H9 (cell line): ENCODE data around the gene ANKZF1. TPM values are rescaled to one million over a fixed set of nuclear protein-coding genes. Genes with fewer than 3 reads are reported as not detected.

Source experiments
- DNase-seq: peaks from one replicate; pipeline ENCODE4 v3.0.0-alpha.2; 2017
- H2AFZ ChIP-seq: one replicate; pipeline ENCODE4 v1.6.1; 2013; ENCODE audit warnings: mild to moderate bottlenecking, low read length, control low read depth, moderate library complexity
- H2AK5ac ChIP-seq: 2 replicates; pipeline ENCODE4 v1.6.1; 2013; ENCODE audit warnings: low read length, control low read depth, mixed read lengths; ENCODE audit not compliant: insufficient read length
- H2BK120ac ChIP-seq: one replicate; pipeline ENCODE4 v1.6.1; 2013; ENCODE audit warnings: low read depth, mild to moderate bottlenecking, low read length, control low read depth, inconsistent platforms; ENCODE audit not compliant: poor library complexity, severe bottlenecking
- H2BK12ac ChIP-seq: 2 replicates; pipeline ENCODE4 v1.6.1; 2013; ENCODE audit warnings: low read length, control low read depth, mixed read lengths, low read depth; ENCODE audit not compliant: insufficient read length
- H2BK15ac ChIP-seq: 2 replicates; pipeline ENCODE4 v1.6.1; 2013; ENCODE audit warnings: low read depth, low read length, control low read depth
- H2BK20ac ChIP-seq: one replicate; pipeline ENCODE4 v1.6.1; 2013; ENCODE audit warnings: low read depth, mild to moderate bottlenecking, low read length, control low read depth, inconsistent platforms; ENCODE audit not compliant: poor library complexity, severe bottlenecking
- H2BK5ac ChIP-seq: 2 replicates; pipeline ENCODE4 v1.6.1; 2013; ENCODE audit warnings: low read length, control low read depth, mixed read lengths; ENCODE audit not compliant: insufficient read length
- H3K14ac ChIP-seq: 2 replicates; pipeline ENCODE4 v1.6.1; 2013; ENCODE audit warnings: low read length, control low read depth; ENCODE audit not compliant: insufficient read depth
- H3K18ac ChIP-seq: 2 replicates; pipeline ENCODE4 v1.6.1; 2013; ENCODE audit warnings: low read depth, mild to moderate bottlenecking, mixed read lengths, low read length, control low read depth; ENCODE audit not compliant: insufficient read length
- H3K23ac ChIP-seq: 2 replicates; pipeline ENCODE4 v1.6.1; 2013; ENCODE audit warnings: low read length, control low read depth, mixed read lengths, low read depth; ENCODE audit not compliant: insufficient read length
- H3K23me2 ChIP-seq: 2 replicates; pipeline ENCODE4 v1.6.1; 2013; ENCODE audit warnings: low read depth, mild to moderate bottlenecking, mixed read lengths, low read length, control low read depth; ENCODE audit not compliant: insufficient read length, poor library complexity, severe bottlenecking
- H3K27ac ChIP-seq: 2 replicates; pipeline ENCODE4 v1.5.1; 2013; ENCODE audit warnings: low read length, control low read depth, mixed read lengths, low read depth; ENCODE audit not compliant: insufficient read length
- H3K27me3 ChIP-seq: 2 replicates; pipeline ENCODE4 v1.6.1; 2013; ENCODE audit warnings: low read length, control low read depth, inconsistent platforms; ENCODE audit not compliant: insufficient read depth
- H3K4ac ChIP-seq: 2 replicates; pipeline ENCODE4 v1.6.1; 2013; ENCODE audit warnings: low read depth, mild to moderate bottlenecking, control low read depth, inconsistent platforms, low read length, moderate library complexity
- H3K4me1 ChIP-seq: 2 replicates; pipeline ENCODE4 v1.6.1; 2013; ENCODE audit warnings: low read length, control low read depth, inconsistent platforms; ENCODE audit not compliant: insufficient read depth
- H3K4me2 ChIP-seq: 2 replicates; pipeline ENCODE4 v1.6.1; 2013; ENCODE audit warnings: low read length, control low read depth, mixed read lengths; ENCODE audit not compliant: insufficient read length, insufficient read depth
- H3K56ac ChIP-seq: 2 replicates; pipeline ENCODE4 v1.6.1; 2013; ENCODE audit warnings: low read depth, mild to moderate bottlenecking, mixed read lengths, low read length, control low read depth; ENCODE audit not compliant: insufficient read length
- H3K79me1 ChIP-seq: 2 replicates; pipeline ENCODE4 v1.6.1; 2013; ENCODE audit warnings: low read depth, mild to moderate bottlenecking, moderate library complexity, low read length, control low read depth, inconsistent platforms; ENCODE audit not compliant: insufficient read depth, poor library complexity, severe bottlenecking
- H3K79me2 ChIP-seq: 2 replicates; pipeline ENCODE4 v1.6.1; 2013; ENCODE audit warnings: low read length, control low read depth, inconsistent platforms; ENCODE audit not compliant: insufficient read depth
- H3K9ac ChIP-seq: 2 replicates; pipeline ENCODE4 v1.6.1; 2013; ENCODE audit warnings: low read length, control low read depth, mixed read lengths; ENCODE audit not compliant: insufficient read length; ENCODE audit errors: extremely low read depth
- H3K9me3 ChIP-seq: one replicate; pipeline ENCODE4 v1.6.1; 2013; ENCODE audit warnings: low read depth, low read length, inconsistent platforms; ENCODE audit not compliant: control insufficient read depth
- H3T11ph ChIP-seq: one replicate; pipeline ENCODE4 v1.6.1; 2013; ENCODE audit warnings: mild to moderate bottlenecking, low read length, control low read depth, inconsistent platforms
- H4K20me1 ChIP-seq: one replicate; pipeline ENCODE4 v1.6.1; 2013; ENCODE audit not compliant: control insufficient read depth, insufficient read length, insufficient read depth
- H4K5ac ChIP-seq: 2 replicates; pipeline ENCODE4 v1.6.1; 2013; ENCODE audit warnings: low read depth, mild to moderate bottlenecking, mixed read lengths, low read length, control low read depth; ENCODE audit not compliant: insufficient read length
- H4K8ac ChIP-seq: replicated peaks from 2 replicates; pipeline ENCODE4 v1.6.1; 2013; ENCODE audit warnings: low read length, control low read depth, mixed read lengths, low read depth; ENCODE audit not compliant: insufficient read length
- H4K91ac ChIP-seq: 2 replicates; pipeline ENCODE4 v1.6.1; 2013; ENCODE audit warnings: low read depth, mild to moderate bottlenecking, moderate library complexity, mixed read lengths, low read length, control low read depth; ENCODE audit not compliant: insufficient read length
- H3K27ac Mint-ChIP-seq, 3 experiments: 2 replicates in 2 of 3; 3 replicates in 1 of 3; pipeline ENCODE4 v1.8.0; 2020 to 2021; ENCODE audit warnings: mixed read lengths in 3 of 3, mild to moderate bottlenecking in 1 of 3, moderate library complexity in 1 of 3
- H3K27me3 Mint-ChIP-seq: 2 replicates; pipeline ENCODE4 v1.8.0; 2021; ENCODE audit warnings: low read depth, mild to moderate bottlenecking, moderate library complexity, mixed read lengths
- H3K36me3 Mint-ChIP-seq, 3 experiments: 2 replicates in 2 of 3; 3 replicates in 1 of 3; pipeline ENCODE4 v1.8.0; 2020 to 2021; ENCODE audit warnings: low read depth in 3 of 3, mixed read lengths in 3 of 3; ENCODE audit not compliant: insufficient read depth in 1 of 3
- H3K4me1 Mint-ChIP-seq, 2 experiments: 2 replicates each; pipeline ENCODE4 v1.8.0; 2020; ENCODE audit warnings: mixed read lengths in 2 of 2
- H3K4me3 Mint-ChIP-seq, 2 experiments: 2 replicates in 1 of 2; 3 replicates in 1 of 2; pipeline ENCODE4 v1.8.0; 2020 to 2021; ENCODE audit warnings: mild to moderate bottlenecking in 2 of 2, mixed read lengths in 2 of 2, moderate library complexity in 1 of 2
- H3K9me3 Mint-ChIP-seq, 2 experiments: 2 replicates in 1 of 2; 3 replicates in 1 of 2; pipeline ENCODE4 v1.8.0; 2020; ENCODE audit warnings: mild to moderate bottlenecking in 2 of 2, mixed read lengths in 2 of 2, moderate library complexity in 1 of 2
- CTCF ChIP-seq: fragments of 200-600 bp; sonication (generic); conservative IDR thresholded peaks from 3 replicates; pipeline ENCODE4 v1.8.0; 2021; ENCODE audit warnings: antibody characterized with exemption, mild to moderate bottlenecking
- WGBS: extraction: QIAGEN DNeasy Blood & Tissue Kit; methylation state at CpG from one replicate; pipeline ENCODE4 v1.1.7; 2013; ENCODE audit warnings: missing lambda C conversion rate, low lambda C conversion rate, mixed read lengths; ENCODE audit not compliant: insufficient read length; ENCODE audit errors: extremely low coverage; 5-methylcytosine and 5-hydroxymethylcytosine counted together
- total RNA-seq: library from RNA; stranded (reverse); gene quantifications from 2 replicates; pipeline ENCODE4 v1.2.1, GENCODE V29; 2021

Gene ANKZF1
- total RNA-seq, 1 experiment from 2014 or later = 55.4 TPM

GRCh38 chr2:219207134-219207883, 22.3 kb upstream of the ANKZF1 start:
- no peaks in the 10 kb centered on the region for H4K20me1 ChIP-seq
- no peaks in the 10 kb centered on the region for H3K4me1 ChIP-seq
- Mint-ChIP-seq H3K9me3 (peaks cover 3% of the 10 kb centered on the region in 2 experiments; a peak in 3 of 5 replicates), H3K27ac (peak overlapping the region in 2 of 3 experiments; percentile 1 to 63; a peak in 3 of 7 replicates), H3K36me3 (peaks cover 7 to 46% (median 37%) of the 10 kb centered on the region in 3 experiments), H3K4me1 (peaks cover 8 to 13% of the 10 kb centered on the region in 2 experiments), H3K4me3 (peak overlapping the region; percentile 83 to 88), H3K27me3 (peaks cover 10% of the 10 kb centered on the region)
- no peak overlapping the region for H2BK20ac ChIP-seq
- no peak overlapping the region for H2BK12ac ChIP-seq
- no peak overlapping the region for H3K14ac ChIP-seq
- DNase-seq = no peak
- no peaks in the 10 kb centered on the region for H3K27me3 ChIP-seq
- no peak overlapping the region for H3K27ac ChIP-seq
- peak overlapping the region; percentile 3 for H3K9ac ChIP-seq
- no peak overlapping the region for H3K23ac ChIP-seq
- H3K79me1 ChIP-seq = no peaks in the 10 kb centered on the region
- no peak overlapping the region for H3K56ac ChIP-seq
- H2AK5ac ChIP-seq = no peak overlapping the region
- H3K4ac ChIP-seq = no peak overlapping the region
- H2BK15ac ChIP-seq = no peak overlapping the region
- H2BK120ac ChIP-seq = no peak overlapping the region
- peak overlapping the region; percentile 67 for H3K4me2 ChIP-seq
- peaks cover 4% of the 10 kb centered on the region for H3K23me2 ChIP-seq
- no peak overlapping the region for H3T11ph ChIP-seq
- no CpG with 5 or more reads among the region's 22 CpGs for WGBS
- H4K5ac ChIP-seq = no peak overlapping the region
- no peak overlapping the region for H3K18ac ChIP-seq
- no peak overlapping the region for H2AFZ ChIP-seq
- TF ChIP-seq CTCF = no peak
- no peak overlapping the region for H4K91ac ChIP-seq
- H4K8ac ChIP-seq = no peak overlapping the region
- H3K79me2 ChIP-seq = no peaks in the 10 kb centered on the region
- no peaks in the 10 kb centered on the region for H3K9me3 ChIP-seq
- H2BK5ac ChIP-seq = no peak overlapping the region
